ENCODE results near the gene ZNF133. TPM values are rescaled to one million over a fixed set of nuclear protein-coding genes. Genes with fewer than 3 reads are reported as not detected.

The ZNF133 gene
- total and polyA plus RNA-seq, 2 donors (not counting 1 experiment from before 2014, with no cell fraction given): 13.7 to 14.9 TPM

DNA sequence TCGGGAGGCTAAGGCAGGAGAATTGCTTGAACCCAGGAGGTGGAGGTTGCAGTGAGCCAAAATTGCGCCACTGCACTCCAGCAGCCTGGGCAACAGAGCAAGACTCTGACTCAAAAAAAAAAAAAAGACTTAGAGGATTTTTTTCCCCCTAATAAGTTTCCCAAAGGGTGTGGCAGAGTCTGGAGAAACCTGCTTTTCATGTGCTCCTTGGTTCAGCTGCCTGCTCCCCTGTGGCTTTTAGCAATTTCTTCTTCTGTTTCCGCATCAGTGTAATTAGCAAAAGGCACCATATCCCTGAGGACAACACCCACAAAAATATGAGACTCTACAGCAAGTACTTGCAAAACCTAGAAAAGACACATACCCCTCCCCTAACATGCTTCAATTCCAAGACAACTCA lies 28.6 kb upstream of the ZNF133 start:
- H3K27ac ChIP-seq (ENCODE audit: low read length in 2 of 2): no peak overlapping the region
- WGBS (ENCODE audit: insufficient coverage): 80% methylated on average over 1 of the region's 3 CpGs
- H3K9me3 Mint-ChIP-seq (ENCODE audit: insufficient read depth): no peaks in the 10 kb centered on the region
- no peak overlapping the region for H3K27ac Mint-ChIP-seq
- POLR2A ChIA-PET: no interaction called here
- no peak overlapping the region for H2AFZ ChIP-seq (ENCODE audit: insufficient read depth, low read depth, low read length, poor library complexity, severe bottlenecking)
- no peak for DNase-seq
- ATAC-seq (ENCODE audit: low read depth): no peak
- intact Hi-C loops (cut with micrococcal nuclease): no loop called here
- CTCF ChIA-PET: no interaction called here
- H3K9ac ChIP-seq (ENCODE audit: low read length): no peak overlapping the region
- H3K27me3 ChIP-seq (replicated peaks in 1 of 4; ENCODE audit: control extremely low read depth in 1 of 4, control insufficient read depth in 3 of 4, insufficient read depth in 4 of 4, low read length in 3 of 4): no peaks in the 10 kb centered on the region
- H3K4me2 ChIP-seq (replicated peaks; ENCODE audit: low read depth, low read length, poor library complexity, severe bottlenecking): no peak overlapping the region
- H3K4me1 ChIP-seq (ENCODE audit: control insufficient read depth in 2 of 2, insufficient read depth in 2 of 2, low read length in 2 of 2): no peaks in the 10 kb centered on the region
- H4K20me1 ChIP-seq (ENCODE audit: control insufficient read depth, insufficient read depth, low read length, poor library complexity, severe bottlenecking): no peaks in the 10 kb centered on the region
- no peaks in the 10 kb centered on the region for H3K4me1 Mint-ChIP-seq
- no peak overlapping the region for H3K4me3 Mint-ChIP-seq
- H3K36me3 ChIP-seq (replicated peaks in 1 of 2; ENCODE audit: control extremely low read depth in 1 of 2, control insufficient read depth in 1 of 2, extremely low read depth in 1 of 2, insufficient read depth in 2 of 2, low read length in 1 of 2): no peaks in the 10 kb centered on the region
- H3K4me3 ChIP-seq (ENCODE audit: control extremely low read depth in 1 of 5, extremely low read depth in 1 of 5, insufficient read depth in 1 of 5, low read depth in 2 of 5, low read length in 4 of 5): no peak overlapping the region
- H3K79me2 ChIP-seq (ENCODE audit: control insufficient read depth, insufficient read depth, low read length): no peaks in the 10 kb centered on the region
- no peaks in the 10 kb centered on the region for H3K9me3 ChIP-seq (ENCODE audit: control extremely low read depth in 1 of 3, control insufficient read depth in 2 of 3, insufficient read depth in 1 of 3, low read length in 2 of 3)
- peaks cover 15% of the 10 kb centered on the region for H3K27me3 Mint-ChIP-seq
- TF ChIP-seq, protein P1, sequence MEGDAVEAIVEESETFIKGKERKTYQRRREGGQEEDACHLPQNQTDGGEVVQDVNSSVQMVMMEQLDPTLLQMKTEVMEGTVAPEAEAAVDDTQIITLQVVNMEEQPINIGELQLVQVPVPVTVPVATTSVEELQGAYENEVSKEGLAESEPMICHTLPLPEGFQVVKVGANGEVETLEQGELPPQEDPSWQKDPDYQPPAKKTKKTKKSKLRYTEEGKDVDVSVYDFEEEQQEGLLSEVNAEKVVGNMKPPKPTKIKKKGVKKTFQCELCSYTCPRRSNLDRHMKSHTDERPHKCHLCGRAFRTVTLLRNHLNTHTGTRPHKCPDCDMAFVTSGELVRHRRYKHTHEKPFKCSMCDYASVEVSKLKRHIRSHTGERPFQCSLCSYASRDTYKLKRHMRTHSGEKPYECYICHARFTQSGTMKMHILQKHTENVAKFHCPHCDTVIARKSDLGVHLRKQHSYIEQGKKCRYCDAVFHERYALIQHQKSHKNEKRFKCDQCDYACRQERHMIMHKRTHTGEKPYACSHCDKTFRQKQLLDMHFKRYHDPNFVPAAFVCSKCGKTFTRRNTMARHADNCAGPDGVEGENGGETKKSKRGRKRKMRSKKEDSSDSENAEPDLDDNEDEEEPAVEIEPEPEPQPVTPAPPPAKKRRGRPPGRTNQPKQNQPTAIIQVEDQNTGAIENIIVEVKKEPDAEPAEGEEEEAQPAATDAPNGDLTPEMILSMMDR (IDR thresholded peaks at IDR 0.05): no peak
- no peak for TF ChIP-seq EZH2 (IDR thresholded peaks at IDR 0.05; ENCODE audit: borderline replicate concordance, insufficient read depth, low read depth, low read length, poor library complexity, severe bottlenecking)

- no peaks in the 10 kb centered on the region for H3K79me2 ChIP-seq (ENCODE audit: control insufficient read depth, insufficient read depth, low read length)
- no peak overlapping the region for H3K27ac ChIP-seq (ENCODE audit: low read length in 2 of 2)
- H3K4me2 ChIP-seq (replicated peaks; ENCODE audit: low read depth, low read length, poor library complexity, severe bottlenecking): no peak overlapping the region
- H3K9ac ChIP-seq (ENCODE audit: low read length): no peak overlapping the region
- intact Hi-C loops (cut with micrococcal nuclease): no loop called here
- Mint-ChIP-seq H3K27ac (no peak overlapping the region), H3K9me3 (ENCODE audit: insufficient read depth) (no peaks in the 10 kb centered on the region), H3K4me1 (no peaks in the 10 kb centered on the region), H3K27me3 (peaks cover 25% of the 10 kb centered on the region), H3K4me3 (no peak overlapping the region)
- CTCF ChIA-PET: no interaction called here
- DNase-seq (no peak), ATAC-seq (ENCODE audit: low read depth) (no peak)
- TF ChIP-seq, protein P1 (IDR thresholded peaks at IDR 0.05): no peak
- TF ChIP-seq EZH2 (IDR thresholded peaks at IDR 0.05; ENCODE audit: borderline replicate concordance, insufficient read depth, low read depth, low read length, poor library complexity, severe bottlenecking): no peak
- H3K36me3 ChIP-seq (replicated peaks in 1 of 2; ENCODE audit: control extremely low read depth in 1 of 2, control insufficient read depth in 1 of 2, extremely low read depth in 1 of 2, insufficient read depth in 2 of 2, low read length in 1 of 2): no peaks in the 10 kb centered on the region
- POLR2A ChIA-PET: no interaction called here
- H3K9me3 ChIP-seq (ENCODE audit: control extremely low read depth in 1 of 3, control insufficient read depth in 2 of 3, insufficient read depth in 1 of 3, low read length in 2 of 3): no peaks in the 10 kb centered on the region
- no peak overlapping the region for H3K4me3 ChIP-seq (ENCODE audit: control extremely low read depth in 1 of 5, extremely low read depth in 1 of 5, insufficient read depth in 1 of 5, low read depth in 2 of 5, low read length in 4 of 5)
- H4K20me1 ChIP-seq (ENCODE audit: control insufficient read depth, insufficient read depth, low read length, poor library complexity, severe bottlenecking): no peaks in the 10 kb centered on the region
- no CpG with 5 or more reads among the region's 1 CpG for WGBS (ENCODE audit: insufficient coverage)
- H3K27me3 ChIP-seq (replicated peaks in 1 of 4; ENCODE audit: control extremely low read depth in 1 of 4, control insufficient read depth in 3 of 4, insufficient read depth in 4 of 4, low read length in 3 of 4): peaks cover 0 to 2% (median under 1%) of the 10 kb centered on the region in 4 experiments
- H3K4me1 ChIP-seq (ENCODE audit: control insufficient read depth in 2 of 2, insufficient read depth in 2 of 2, low read length in 2 of 2): no peaks in the 10 kb centered on the region
- no peak overlapping the region for H2AFZ ChIP-seq (ENCODE audit: insufficient read depth, low read depth, low read length, poor library complexity, severe bottlenecking)
Observed at GRCh38 chr20:18263723-18264122, 24.6 kb upstream of the ZNF133 start.
